NCI-H1048 (cell line): ENCODE measurements around the gene PPP1R9B.
A peak's percentile ranks its signal among the peaks of the same experiment; 100 is the strongest.

ENCODE experiments used
- DNase-seq: peaks from one replicate; lab custom pipeline; 2025; lab: John Stamatoyannopoulos, UW

PPP1R9B gene

GRCh38 chr17:50173335-50173941, 23.0 kb upstream of the PPP1R9B start:
- no peak for DNase-seq

GRCh38 chr17:50172936-50173334, 22.5 kb upstream of the PPP1R9B start:
- DNase-seq: no peak

- DNase-seq: no peak
Observed at GRCh38 chr17:50172130-50172529, 21.7 kb upstream of the PPP1R9B start.

GRCh38 chr17:50171371-50172071, 21.0 kb upstream of the PPP1R9B start:
- DNase-seq: no peak

DNA sequence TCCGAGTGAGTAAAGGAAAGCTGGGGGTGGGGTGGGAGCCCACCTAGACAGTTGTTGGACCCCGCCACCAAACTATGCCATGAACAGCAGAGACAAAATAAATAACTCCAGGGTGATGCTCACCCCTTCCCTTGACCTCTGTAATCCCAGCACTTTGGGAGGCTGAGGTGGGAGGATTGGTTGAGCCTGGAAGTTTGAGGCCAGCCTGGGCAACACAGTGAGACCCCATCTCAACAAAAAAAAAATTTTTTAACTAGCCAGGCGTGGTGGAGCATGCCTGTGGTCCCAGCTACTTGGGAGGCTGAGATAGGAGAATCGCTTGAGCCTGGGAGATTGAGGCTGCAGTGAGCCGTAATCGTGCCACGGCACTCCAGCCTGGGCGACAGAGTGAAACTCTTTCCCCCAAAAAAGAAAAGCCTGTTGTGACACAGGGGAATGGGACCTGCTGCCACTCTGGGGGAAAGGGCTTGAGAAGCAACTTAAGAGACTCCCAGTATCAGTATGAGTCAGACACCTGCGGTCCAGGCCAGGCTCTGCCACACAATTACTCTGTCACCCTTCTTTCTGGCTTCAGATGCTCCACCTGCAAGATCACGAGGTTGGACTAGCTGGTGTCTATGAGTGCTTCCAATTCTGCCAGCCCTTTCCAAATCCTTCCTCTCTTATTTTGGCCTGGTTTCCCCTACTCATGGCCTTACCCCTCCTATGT, 20.3 kb upstream of the PPP1R9B start:
- no peak for DNase-seq

DNA sequence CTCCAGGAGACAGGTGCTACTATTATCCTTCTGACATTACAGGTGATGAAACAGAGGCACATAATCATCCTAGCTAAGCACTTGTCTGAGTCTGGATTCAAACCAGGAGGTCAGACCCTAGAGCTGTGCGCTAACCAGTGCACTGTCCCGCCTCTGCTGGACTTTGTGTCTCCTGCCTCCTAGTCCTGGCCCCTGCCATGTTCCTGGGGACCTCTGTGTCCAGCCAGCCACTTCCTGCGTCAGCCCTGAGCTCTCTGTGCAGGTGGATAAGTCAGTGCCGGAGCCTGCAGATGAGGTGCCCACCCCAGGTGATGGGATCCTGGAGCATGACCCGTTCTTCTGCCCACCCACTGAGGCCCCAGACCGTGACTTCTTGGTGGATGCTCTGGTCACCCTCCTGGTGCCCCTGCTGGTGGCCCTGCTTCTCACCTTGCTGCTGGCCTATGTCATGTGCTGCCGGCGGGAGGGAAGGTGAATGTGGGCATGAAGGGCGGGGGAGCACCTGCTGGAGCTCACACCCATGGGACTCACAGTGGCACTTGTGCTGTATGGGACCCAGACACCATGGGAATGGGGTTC, 19.5 kb upstream of the PPP1R9B start:
- DNase-seq: no peak

DNA sequence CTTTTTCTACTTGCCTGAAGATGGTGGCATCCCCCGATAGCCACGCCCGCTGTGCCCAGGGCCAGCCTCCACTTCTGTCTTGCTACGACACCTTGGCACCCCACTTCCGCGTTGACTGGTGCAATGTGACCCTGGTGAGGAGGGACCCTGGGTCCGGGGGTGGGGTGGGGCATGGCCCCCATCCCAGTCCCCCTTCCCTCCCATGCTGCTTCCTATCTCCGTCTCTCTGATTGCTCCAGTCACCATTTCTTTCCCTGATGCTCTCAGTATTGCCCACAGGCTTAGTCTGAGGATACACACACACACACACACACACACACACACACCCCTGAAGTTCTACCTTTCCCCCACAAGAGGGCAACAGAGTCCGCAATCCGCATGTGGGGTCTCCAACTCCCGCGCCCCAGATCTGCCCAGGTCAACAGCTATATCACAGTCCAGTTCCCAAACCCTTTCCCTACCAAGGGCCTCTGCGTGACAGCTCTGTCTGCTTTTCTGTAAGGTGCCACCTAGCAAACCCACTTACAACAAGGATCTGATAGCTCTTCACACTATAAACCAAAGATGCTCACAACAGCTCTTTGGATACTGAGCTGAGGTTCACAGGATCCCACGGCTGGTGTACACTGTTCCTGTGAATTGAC, 18.8 kb upstream of the PPP1R9B start:
- peak; percentile 52 for DNase-seq

DNA sequence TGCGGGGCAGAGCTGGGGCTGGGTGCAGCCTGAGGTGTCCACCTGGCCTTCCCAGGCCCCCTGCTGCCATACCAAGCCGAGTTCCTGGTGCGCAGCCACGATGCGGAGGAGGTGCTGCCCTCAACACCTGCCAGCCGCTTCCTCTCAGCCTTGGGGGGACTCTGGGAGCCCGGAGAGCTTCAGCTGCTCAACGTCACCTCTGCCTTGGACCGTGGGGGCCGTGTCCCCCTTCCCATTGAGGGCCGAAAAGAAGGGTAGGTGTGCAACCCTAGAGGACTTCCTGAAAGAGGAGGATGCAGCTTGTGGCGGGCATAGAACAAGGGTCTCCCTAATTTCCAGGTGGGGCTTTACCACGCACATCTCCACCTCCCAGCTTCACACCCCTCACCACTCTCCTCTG, 17.8 kb upstream of the PPP1R9B start:
- no peak for DNase-seq

DNA sequence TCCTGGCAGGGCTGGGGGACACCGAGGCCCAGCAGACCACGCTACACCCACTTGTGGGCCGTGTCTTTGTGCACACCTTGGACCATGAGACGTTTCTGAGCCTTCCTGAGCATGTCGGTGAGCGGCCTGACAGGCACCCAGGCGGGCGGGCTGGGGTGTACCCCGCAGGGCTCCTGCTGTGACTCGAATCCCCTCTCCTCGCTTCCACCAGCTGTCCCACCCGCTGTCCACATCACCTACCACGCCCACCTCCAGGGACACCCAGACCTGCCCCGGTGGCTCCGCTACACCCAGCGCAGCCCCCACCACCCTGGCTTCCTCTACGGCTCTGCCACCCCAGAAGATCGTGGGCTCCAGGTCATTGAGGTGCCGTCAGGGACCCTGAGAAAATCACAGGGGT, 16.9 kb upstream of the PPP1R9B start:
- no peak for DNase-seq

GRCh38 chr17:50166518-50167181, 16.2 kb upstream of the PPP1R9B start:
- no peak for DNase-seq

DNA sequence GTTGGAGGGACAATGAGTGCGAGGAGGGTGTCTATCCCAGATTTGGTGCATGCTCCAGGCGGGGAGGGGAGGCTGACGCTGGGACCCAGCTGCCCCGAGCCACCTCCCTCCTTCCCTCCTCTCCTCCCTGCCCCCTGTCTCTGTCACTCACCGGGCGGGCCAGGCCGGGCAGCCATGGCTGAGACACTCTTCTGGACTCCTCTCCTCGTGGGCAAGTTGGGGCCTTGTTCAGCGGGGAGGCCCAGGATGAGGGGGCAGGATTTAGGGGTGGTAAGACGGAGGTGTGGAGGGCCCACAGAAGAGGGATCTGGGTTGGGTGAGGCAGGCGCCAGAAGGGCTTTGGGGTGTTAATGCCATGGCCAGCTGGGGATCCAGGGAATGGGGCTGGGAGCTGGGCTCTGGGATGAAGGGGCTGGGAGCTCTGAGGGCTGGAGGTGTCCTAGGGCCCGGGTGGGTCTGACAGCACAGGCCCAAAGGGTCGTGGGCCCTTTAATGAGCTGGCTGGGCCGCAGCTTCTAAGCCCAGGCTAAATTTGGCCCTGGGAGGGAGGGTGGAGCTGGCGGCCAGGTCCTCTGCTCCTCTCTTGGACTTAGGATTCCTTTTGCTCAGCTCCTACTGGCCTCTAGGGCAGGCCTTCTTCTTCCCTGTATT, 15.5 kb upstream of the PPP1R9B start, which contains the start of gene SGCA:
TSS of gene SGCA (plus strand) at position 139 of the 651 bp plus-strand sequence. CDS start at position 175, 36 bp downstream.
- DNase-seq: no peak

DNA sequence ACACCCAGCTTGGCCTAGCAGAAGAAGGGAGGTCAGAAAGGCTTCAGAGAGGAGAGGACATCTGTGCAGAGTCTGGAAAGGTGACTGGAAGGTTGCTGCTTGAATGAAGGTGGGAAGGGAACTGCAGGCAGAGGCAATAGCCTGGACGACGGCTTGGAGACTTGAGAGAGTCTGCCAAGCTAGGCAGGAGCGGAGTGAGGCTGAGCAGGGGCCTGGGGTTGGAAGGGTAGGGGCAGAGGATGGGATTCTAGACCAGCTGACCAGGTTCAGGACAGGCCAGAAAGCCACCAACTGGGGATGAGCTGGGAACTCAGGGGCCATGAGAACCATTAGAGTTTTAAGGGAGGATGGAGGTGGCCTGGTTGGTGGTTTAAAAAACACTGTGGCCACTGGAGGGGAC, 15.0 kb upstream of the PPP1R9B start:
- DNase-seq: no peak

- DNase-seq: no peak
Observed at GRCh38 chr17:50165066-50165465, 14.6 kb upstream of the PPP1R9B start.

- no peak for DNase-seq
Observed at GRCh38 chr17:50164697-50164988, 14.2 kb upstream of the PPP1R9B start.

- no peak for DNase-seq
Observed at GRCh38 chr17:50163843-50164696, 13.6 kb upstream of the PPP1R9B start.

DNA sequence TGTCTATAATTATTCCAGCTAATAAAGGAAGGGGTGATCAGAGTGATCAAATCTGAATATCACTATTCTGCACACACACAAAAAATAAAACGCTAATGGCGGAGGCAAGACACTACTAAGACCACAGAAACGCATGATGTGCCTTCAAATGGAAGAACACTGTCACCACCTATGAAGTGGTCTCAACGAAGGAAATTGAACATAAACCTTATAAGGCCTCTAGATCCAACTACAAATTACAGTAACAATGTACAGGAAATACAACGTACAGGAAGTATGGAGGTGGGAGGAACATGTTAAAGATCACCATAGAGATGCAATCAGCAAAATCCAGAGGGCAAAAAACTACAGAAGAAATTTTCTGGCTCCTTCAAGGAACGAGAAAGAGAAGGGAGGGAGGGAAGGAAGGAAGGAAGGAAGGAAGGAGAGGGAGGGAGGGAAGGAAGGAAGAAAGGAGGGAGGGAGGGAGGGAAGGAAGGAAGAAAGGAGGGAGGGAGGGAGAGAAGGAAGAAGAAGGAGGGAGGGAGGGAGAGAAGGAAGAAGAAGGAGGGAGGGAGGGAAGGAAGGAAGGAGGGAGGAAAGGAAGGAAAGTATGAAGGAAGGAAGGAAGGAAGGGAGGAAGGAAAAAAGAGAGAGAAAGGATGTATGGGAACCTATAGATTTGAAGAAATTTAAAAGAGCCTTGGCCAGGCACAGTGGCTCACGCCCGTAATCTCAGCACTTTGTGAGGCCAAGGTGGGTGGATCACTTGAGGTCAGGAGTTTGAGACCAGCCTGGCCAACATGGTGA, 12.2 kb upstream of the PPP1R9B start:
- DNase-seq: no peak

GRCh38 chr17:50161911-50162288, 11.4 kb upstream of the PPP1R9B start:
- DNase-seq: no peak

DNA sequence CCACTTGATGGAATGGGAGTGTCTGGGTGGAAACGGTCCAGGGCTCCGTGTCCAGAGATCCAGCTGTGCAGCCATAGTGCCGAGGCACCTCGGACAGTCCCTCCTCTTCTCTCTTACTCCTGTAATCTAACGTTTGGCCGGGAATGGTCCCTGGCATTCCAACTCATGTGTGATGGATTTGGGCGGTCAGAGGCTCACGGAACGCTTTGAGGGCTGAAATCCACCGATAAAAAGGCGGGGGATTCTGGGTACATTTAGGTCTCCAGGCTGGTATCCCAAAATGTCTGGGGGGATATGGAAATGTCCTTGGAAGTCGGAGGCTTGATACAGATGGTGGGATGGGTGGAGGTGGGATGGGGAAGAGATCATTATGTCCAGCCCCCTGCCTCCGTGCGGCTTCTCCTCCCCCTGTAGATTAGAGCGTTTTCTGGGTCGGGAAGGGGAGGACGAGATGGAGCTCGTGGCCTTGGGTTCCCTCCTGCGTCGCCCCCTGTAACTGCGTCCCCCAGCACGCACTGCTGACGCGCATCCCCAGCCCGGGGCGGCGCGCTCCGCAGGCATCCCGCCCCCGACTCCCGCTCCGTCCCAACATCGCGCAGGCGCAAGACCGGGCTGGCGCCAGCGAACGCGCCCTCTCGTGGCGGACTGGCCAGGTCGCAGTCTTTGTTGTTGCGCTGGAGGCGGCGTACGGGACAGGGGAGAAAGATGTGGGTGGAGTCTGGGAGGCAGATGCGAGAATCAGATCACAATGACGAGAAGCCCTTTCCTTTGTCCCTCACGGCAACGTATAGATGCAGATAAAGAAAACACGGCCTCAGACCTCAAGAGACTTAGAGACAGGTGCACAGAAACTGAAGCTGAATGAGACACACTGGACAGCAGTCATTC, 10.8 kb upstream of the PPP1R9B start:
- DNase-seq: peak; percentile 83

DNA sequence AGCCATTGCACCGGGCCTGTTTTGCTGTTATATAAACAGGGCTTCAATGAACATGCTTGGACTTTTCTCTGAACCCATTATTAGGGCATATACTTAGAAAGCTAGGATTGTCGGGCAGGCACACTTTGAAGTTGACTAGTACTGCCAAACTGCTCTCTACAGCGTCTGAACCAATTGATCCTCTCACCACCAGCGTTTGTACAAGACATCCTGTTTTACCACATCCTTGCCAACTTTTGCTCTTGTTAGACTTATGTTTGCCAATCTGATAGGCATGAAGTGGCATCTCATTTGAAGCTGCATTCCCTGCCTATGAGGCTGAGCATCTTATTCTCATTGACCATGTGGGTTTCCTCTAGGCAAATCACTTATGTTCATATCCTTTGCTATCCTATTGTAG, 7.4 kb upstream of the PPP1R9B start:
- DNase-seq: no peak
